H1 (cell line): ENCODE results near the gene IL18RAP. TPM values are rescaled to one million over a fixed set of nuclear protein-coding genes. Genes with fewer than 3 reads are reported as not detected.

Source experiments
- CBX5 ChIP-seq: fragments of 300-800, 300-1000 bp; sonication (generic); IDR thresholded peaks from 2 replicates; pipeline ENCODE4 v1.7.1; 2016; ENCODE audit warnings: antibody characterized with exemption, low read length, low read depth
- E2F6 ChIP-seq: IDR thresholded peaks from 2 replicates; pipeline ENCODE4 v1.6.1; 2012; ENCODE audit warnings: inconsistent platforms
- SP2 ChIP-seq: IDR thresholded peaks from 2 replicates; pipeline ENCODE4 v1.6.1; 2012; ENCODE audit warnings: mild to moderate bottlenecking, low read length, inconsistent platforms
- SUZ12 ChIP-seq: fragments of 200-600 bp; sonication (generic); IDR thresholded peaks from 2 replicates; pipeline ENCODE4 v1.6.1; 2012; ENCODE audit warnings: mild to moderate bottlenecking, inconsistent platforms, low read length, moderate library complexity, mixed read lengths
- TAF7 ChIP-seq: optimal IDR thresholded peaks from 2 replicates; pipeline ENCODE3; 2011; ENCODE audit warnings: low read depth, mild to moderate bottlenecking, inconsistent platforms, low read length, moderate library complexity, borderline replicate concordance
- ZNF274 ChIP-seq: IDR thresholded peaks from 2 replicates; pipeline ENCODE4 v1.7.0; 2012; ENCODE audit warnings: low read length, borderline replicate concordance; ENCODE audit errors: extremely low read depth
- polyA plus RNA-seq, 7 experiments: library from polyadenylated mRNA; depleted of rRNA in 3 of 7; stranded (reverse) in 5 of 7; unstranded in 2 of 7; fragments of >200 nt in 5 of 7; fragments of 200-250 nt in 2 of 7; gene quantifications; 1 replicate in 5 of 7; 2 replicates in 1 of 7; 4 replicates in 1 of 7; pipeline versions ENCODE4 v1.2.1 to v1.2.3, GENCODE V29; 2011 to 2013; ENCODE audit warnings: missing spikeins in 2 of 7, mixed read lengths in 2 of 7
- total RNA-seq: library from RNA; stranded (reverse); fragmentation: NEBNext Ultra II Directional; extraction: Animal tissue kit (Norgen Biotek cat#: 25700); gene quantifications from 2 replicates; pipeline ENCODE4 v1.2.1, GENCODE V29; 2021

Gene IL18RAP
- total and polyA plus RNA-seq, 2 of the 8 experiments (the other 6 are each of a cell fraction or from before 2014, with no cell fraction given), result not detected

- no peak for TF ChIP-seq CBX5
- TF ChIP-seq SUZ12, result no peak
- no peak for TF ChIP-seq TAF7
- TF ChIP-seq SP2, result no peak
- TF ChIP-seq ZNF274, result no peak
- TF ChIP-seq E2F6, result no peak
Measured at GRCh38 chr2:102438111-102438510, 15.2 kb downstream of the IL18RAP start (continued).
